ENCODE measurements around the gene ZNF778. TPM values are rescaled to one million over a fixed set of nuclear protein-coding genes. Genes with fewer than 3 reads are reported as not detected.

The ZNF778 gene
- total and polyA plus RNA-seq, 2 of the 8 experiments (the other 6 are each of a cell fraction or from before 2014, with no cell fraction given) = 9.5 to 21.9 TPM

DNA sequence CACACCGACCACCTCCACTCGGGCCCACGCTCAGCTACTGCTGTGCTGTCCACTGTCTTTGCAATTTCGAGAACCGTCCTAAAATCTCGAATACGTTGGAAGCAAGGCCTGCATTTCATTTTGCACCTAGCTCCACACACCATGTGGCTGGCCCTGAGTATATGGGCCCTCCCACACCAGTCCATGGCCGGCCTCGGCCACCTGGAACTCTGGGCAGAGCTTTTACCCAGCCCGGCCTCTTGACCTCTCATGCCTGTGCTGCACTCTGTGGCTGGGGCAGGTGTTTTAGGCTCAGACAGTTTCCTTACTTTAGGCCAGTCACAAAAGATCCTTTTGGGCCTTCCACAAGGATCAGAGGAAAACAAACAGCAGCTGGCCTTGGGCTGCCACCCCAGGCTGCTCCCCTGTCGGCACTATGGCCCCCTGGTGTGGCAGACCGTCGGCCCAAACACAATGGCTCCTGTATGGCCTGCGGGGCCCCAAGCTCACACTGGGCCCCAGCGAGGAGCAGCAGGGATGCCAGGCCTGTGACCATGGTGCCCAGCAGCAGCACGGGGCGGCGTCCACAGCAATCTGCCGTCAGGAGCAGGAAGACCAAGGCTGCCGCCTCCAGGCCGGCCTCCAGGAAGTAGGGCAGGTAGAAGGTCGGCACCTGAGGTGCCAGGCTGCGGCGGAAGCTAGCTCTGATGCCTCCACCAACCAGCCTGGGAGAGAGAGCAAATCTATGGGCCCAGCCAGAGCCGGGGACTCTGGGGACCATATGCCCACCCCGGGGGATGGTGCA is 19.7 kb upstream of the ZNF778 start:
- Histone ChIP-seq H3K9ac (replicated peaks in 1 of 4; ENCODE audit: extremely low read depth in 1 of 4, low read depth in 3 of 4, low read length in 3 of 4) (no peak overlapping the region), H4K5ac (ENCODE audit: insufficient read length, low read depth, low read length) (no peak overlapping the region), H2BK5ac (ENCODE audit: low read depth, low read length) (no peak overlapping the region), H2BK15ac (ENCODE audit: low read length) (no peak overlapping the region), H3K56ac (replicated peaks; ENCODE audit: insufficient read length, low read depth, low read length) (no peak overlapping the region), H3K4ac (replicated peaks; ENCODE audit: insufficient read length, low read depth, low read length) (no peak overlapping the region), H2AFZ (ENCODE audit: low read length) (no peak overlapping the region), H2BK12ac (ENCODE audit: low read depth, low read length) (no peak overlapping the region), H3K27ac (ENCODE audit: low read depth, low read length) (no peak overlapping the region), H3K23me2 (ENCODE audit: low read depth, low read length) (peaks cover 12% of the 10 kb centered on the region; the same call in 1 of the 2 replicates), H3K79me1 (ENCODE audit: low read depth, low read length) (no peaks in the 10 kb centered on the region), H3K4me3 (ENCODE audit: extremely low read depth in 1 of 4, insufficient read depth in 2 of 4, low read depth in 3 of 4, low read length in 4 of 4) (no peak overlapping the region), H3K14ac (ENCODE audit: insufficient read length) (no peak overlapping the region), H3K79me2 (ENCODE audit: control insufficient read depth in 1 of 2, insufficient read depth in 2 of 2, low read length in 2 of 2) (no peaks in the 10 kb centered on the region), H3K23ac (ENCODE audit: insufficient read length) (no peak overlapping the region), H4K8ac (ENCODE audit: extremely low read depth, insufficient read depth, low read length) (no peak overlapping the region), H3K18ac (ENCODE audit: extremely low read depth, low read length) (no peak overlapping the region), H3K4me1 (replicated peaks in 1 of 4; ENCODE audit: control insufficient read depth in 3 of 4, insufficient read depth in 4 of 4, low read length in 3 of 4) (peaks cover 0 to 12% (median 8%) of the 10 kb centered on the region in 4 experiments; a peak in 5 of 7 replicates), H4K20me1 (replicated peaks in 1 of 2; ENCODE audit: control insufficient read depth in 1 of 2, insufficient read depth in 2 of 2, low read length in 2 of 2) (peaks cover 2 to 4% of the 10 kb centered on the region in 2 experiments), H4K91ac (replicated peaks; ENCODE audit: insufficient read length, low read length) (no peak overlapping the region), H2AK5ac (ENCODE audit: low read depth, low read length) (no peak overlapping the region), H3K4me2 (ENCODE audit: insufficient read depth in 1 of 2, low read depth in 2 of 2, low read length in 2 of 2) (no peak overlapping the region), H3K27me3 (replicated peaks in 1 of 4; ENCODE audit: control insufficient read depth in 3 of 4, extremely low read depth in 1 of 4, insufficient read depth in 3 of 4, low read length in 3 of 4) (peaks cover 8 to 27% (median 20%) of the 10 kb centered on the region in 4 experiments), H3K9me3 (ENCODE audit: insufficient read depth in 2 of 2, low read depth in 1 of 2, low read length in 1 of 2) (no peaks in the 10 kb centered on the region), H3K36me3 (ENCODE audit: control insufficient read depth in 2 of 4, insufficient read depth in 4 of 4, low read length in 3 of 4) (no peaks in the 10 kb centered on the region), H2BK20ac (ENCODE audit: low read length) (no peak overlapping the region), H2BK120ac (replicated peaks; ENCODE audit: low read depth, low read length) (no peak overlapping the region)
- ChIA-PET CTCF (ENCODE audit: partially characterized antibody) (interaction anchor here (0.7 to 1.9 kb wide), 4 partner anchors 27 to 460 kb away, joined by 3 to 6 read pairs (median 4); partner anchors contain the start of gene CDH15), POLR2A (ENCODE audit: partially characterized antibody) (interaction anchor here (1.1 to 3.1 kb wide), 2 partner anchors 16 to 388 kb away, joined by 4 to 13 read pairs; no protein-coding TSS in a partner anchor)
- 85% methylated on average over 19 of the region's 26 CpGs; no CpG with 5 or more reads in 1 of the 2 experiments for WGBS, 2 experiments (ENCODE audit: extremely low coverage in 1 of 2, insufficient coverage in 1 of 2, insufficient read length in 1 of 2, insufficient replicate concordance in 2 of 2, low coverage in 1 of 2, low lambda C conversion rate in 2 of 2, missing lambda C conversion rate in 1 of 2)
- DNase-seq (ENCODE audit: low read depth in 1 of 2, low spot score in 2 of 2) (no peak), FAIRE-seq (no peak)
- TF ChIP-seq, protein P1, sequence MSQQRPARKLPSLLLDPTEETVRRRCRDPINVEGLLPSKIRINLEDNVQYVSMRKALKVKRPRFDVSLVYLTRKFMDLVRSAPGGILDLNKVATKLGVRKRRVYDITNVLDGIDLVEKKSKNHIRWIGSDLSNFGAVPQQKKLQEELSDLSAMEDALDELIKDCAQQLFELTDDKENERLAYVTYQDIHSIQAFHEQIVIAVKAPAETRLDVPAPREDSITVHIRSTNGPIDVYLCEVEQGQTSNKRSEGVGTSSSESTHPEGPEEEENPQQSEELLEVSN (IDR thresholded peaks at IDR 0.05) = no peak
- no peak for TF ChIP-seq RBBP5 (IDR thresholded peaks at IDR 0.05; ENCODE audit: borderline replicate concordance, low read depth, low read length)
- no peak for TF ChIP-seq SRF (IDR thresholded peaks at IDR 0.05; ENCODE audit: low read depth, low read length)
- TF ChIP-seq GABPA (IDR thresholded peaks at IDR 0.05; ENCODE audit: borderline replicate concordance, insufficient read depth, low read length) = no peak
- TF ChIP-seq NANOG (IDR thresholded peaks at IDR 0.05; ENCODE audit: insufficient read depth, low read depth, low read length, poor library complexity, severe bottlenecking) = no peak
- no peak for TF ChIP-seq CREB1 (IDR thresholded peaks at IDR 0.05)
- no peak for TF ChIP-seq EZH2 (IDR thresholded peaks at IDR 0.05; ENCODE audit: low read depth, low read length, severe bottlenecking)
- TF ChIP-seq CBX5 (IDR thresholded peaks at IDR 0.05; ENCODE audit: low read depth, low read length) = no peak
- TF ChIP-seq KDM4A (IDR thresholded peaks at IDR 0.05; ENCODE audit: low read depth, low read length, severe bottlenecking) = no peak
- TF ChIP-seq GTF2F1 (IDR thresholded peaks at IDR 0.05; ENCODE audit: borderline replicate concordance, low read depth, low read length) = no peak
- no peak for TF ChIP-seq SIX5 (IDR thresholded peaks at IDR 0.05; ENCODE audit: low read depth, low read length)
